GM19099 (cell line): ENCODE results near the gene STK25.

Experiments
- POLR2A ChIP-seq: IDR thresholded peaks from 3 replicates; pipeline ENCODE4 v1.6.1; 2011; ENCODE audit warnings: low read depth; ENCODE audit not compliant: insufficient read length; ENCODE audit errors: extremely low read depth

Gene STK25

GRCh38 chr2:241468476-241468781, 40.0 kb downstream of the STK25 start:
- no peak for TF ChIP-seq POLR2A

- no peak for TF ChIP-seq POLR2A
These were observed 40.5 kb downstream of the STK25 start for GRCh38 chr2:241467777-241468475.

- no peak for TF ChIP-seq POLR2A
These were observed 42.2 kb downstream of the STK25 start for GRCh38 chr2:241466230-241466629.

- TF ChIP-seq POLR2A, result no peak
These were observed 42.8 kb downstream of the STK25 start for GRCh38 chr2:241465543-241465942.

- no peak for TF ChIP-seq POLR2A
These were observed 44.9 kb downstream of the STK25 start for GRCh38 chr2:241463276-241464135.

GRCh38 chr2:241461693-241462677, 46.4 kb downstream of the STK25 start:
- no peak for TF ChIP-seq POLR2A

- no peak for TF ChIP-seq POLR2A
These were observed 47.8 kb downstream of the STK25 start for GRCh38 chr2:241460631-241461030.

GRCh38 chr2:241459520-241459919, 48.9 kb downstream of the STK25 start:
- no peak for TF ChIP-seq POLR2A

GRCh38 chr2:241458687-241459086, 49.7 kb downstream of the STK25 start:
- TF ChIP-seq POLR2A, result no peak

- no peak for TF ChIP-seq POLR2A
These were observed 51.8 kb downstream of the STK25 start for GRCh38 chr2:241456546-241456945.

- no peak for TF ChIP-seq POLR2A
These were observed 53.4 kb downstream of the STK25 start for GRCh38 chr2:241454837-241455485.

- TF ChIP-seq POLR2A, result no peak
These were observed 56.4 kb downstream of the STK25 start for GRCh38 chr2:241451840-241452506.

GRCh38 chr2:241445426-241445825, 63.0 kb downstream of the STK25 start:
- no peak for TF ChIP-seq POLR2A
